Activated T-helper 1 cell treated with anti-CD3 and anti-CD28 coated beads, Interleukin-12 subunit alpha, Interleukin-12 subunit beta, Interleukin-2, Interleukin-4 antibody, amounts not matched to agents 30 ng/mL and 10 ng/mL and 1 ng/mL, durations not matched to agents 14 hours and 24 hours and 36 hours (primary cell): ENCODE data around the gene FSIP2. TPM values are rescaled to one million over a fixed set of nuclear protein-coding genes. Genes with fewer than 3 reads are reported as not detected.
"Not testable (repeated sequence)": the region's sequence is repeated elsewhere in the genome, so short reads cannot be mapped to it uniquely, and the experiment has no call there.

ENCODE experiments used
- DNase-seq: peaks from one replicate; pipeline ENCODE4 v3.0.0; 2021; ENCODE audit warnings: low spot score
- H3K27ac Mint-ChIP-seq: one replicate; pipeline ENCODE4 v1.8.0; 2021; ENCODE audit warnings: mild to moderate bottlenecking, mixed read lengths
- H3K27me3 Mint-ChIP-seq: one replicate; pipeline ENCODE4 v1.8.0; 2022; ENCODE audit warnings: mild to moderate bottlenecking, moderate library complexity, mixed read lengths; ENCODE audit not compliant: insufficient read depth
- H3K36me3 Mint-ChIP-seq: one replicate; pipeline ENCODE4 v1.8.0; 2021; ENCODE audit warnings: low read depth, mixed read lengths
- H3K4me1 Mint-ChIP-seq: one replicate; pipeline ENCODE4 v1.8.0; 2021; ENCODE audit warnings: low read depth, mixed read lengths
- H3K4me3 Mint-ChIP-seq: one replicate; pipeline ENCODE4 v1.8.0; 2021; ENCODE audit warnings: mild to moderate bottlenecking, moderate library complexity, mixed read lengths
- H3K9me3 Mint-ChIP-seq: one replicate; pipeline ENCODE4 v1.8.0; 2021; ENCODE audit warnings: mixed read lengths
- intact Hi-C: fragments of 100-400 bp; cut with micrococcal nuclease; formaldehyde crosslinking; loops from one replicate; pipeline ENCODE4 v1.15.1; 2024
- total RNA-seq: library from RNA; stranded (reverse); gene quantifications from 2 replicates; pipeline ENCODE4 v1.2.3, GENCODE V29; 2022

The FSIP2 gene
- total RNA-seq, 1 donor from 2014 or later = 0.23 TPM

GRCh38 chr2:185825557-185825956 lies 87.0 kb downstream of the FSIP2 start:
- intact Hi-C loops = no loop called here
- H3K36me3 Mint-ChIP-seq = no peaks in the 10 kb centered on the region
- no peak for DNase-seq
- H3K27me3 Mint-ChIP-seq = no peaks in the 10 kb centered on the region
- H3K4me1 Mint-ChIP-seq = no peaks in the 10 kb centered on the region
- no peak overlapping the region for H3K27ac Mint-ChIP-seq
- peaks cover 4% of the 10 kb centered on the region for H3K9me3 Mint-ChIP-seq
- H3K4me3 Mint-ChIP-seq = no peak overlapping the region

- H3K4me1 Mint-ChIP-seq = no peaks in the 10 kb centered on the region
- intact Hi-C loops = no loop called here
- no peak overlapping the region for H3K4me3 Mint-ChIP-seq
- H3K27ac Mint-ChIP-seq = no peak overlapping the region
- no peaks in the 10 kb centered on the region for H3K36me3 Mint-ChIP-seq
- H3K27me3 Mint-ChIP-seq = no peaks in the 10 kb centered on the region
- DNase-seq = no peak
- peaks cover 4% of the 10 kb centered on the region for H3K9me3 Mint-ChIP-seq
These were observed 89.7 kb downstream of the FSIP2 start for GRCh38 chr2:185828326-185828725.

GRCh38 chr2:185833864-185834263 lies 95.3 kb downstream of the FSIP2 start:
- no peak for DNase-seq
- intact Hi-C loops = no loop called here
- peaks cover 10% of the 10 kb centered on the region for H3K9me3 Mint-ChIP-seq
- no peak overlapping the region for H3K4me3 Mint-ChIP-seq
- H3K36me3 Mint-ChIP-seq = no peaks in the 10 kb centered on the region
- H3K27ac Mint-ChIP-seq = no peak overlapping the region
- H3K4me1 Mint-ChIP-seq = no peaks in the 10 kb centered on the region
- no peaks in the 10 kb centered on the region for H3K27me3 Mint-ChIP-seq

GRCh38 chr2:185835974-185836373 lies 97.4 kb downstream of the FSIP2 start:
- Mint-ChIP-seq H3K4me3 (no peak overlapping the region), H3K4me1 (no peaks in the 10 kb centered on the region), H3K36me3 (no peaks in the 10 kb centered on the region), H3K27me3 (no peaks in the 10 kb centered on the region), H3K9me3 (peaks cover 10% of the 10 kb centered on the region), H3K27ac (no peak overlapping the region)
- DNase-seq = no peak
- intact Hi-C loops = no loop called here

GRCh38 chr2:185854885-185855284 lies 116.3 kb downstream of the FSIP2 start:
- Mint-ChIP-seq H3K4me1 (no peaks in the 10 kb centered on the region), H3K27me3 (no peaks in the 10 kb centered on the region), H3K4me3 (no peak overlapping the region), H3K36me3 (no peaks in the 10 kb centered on the region), H3K27ac (no peak overlapping the region), H3K9me3 (peaks cover 8% of the 10 kb centered on the region)
- intact Hi-C loops = no loop called here
- DNase-seq = no peak

- H3K4me3 Mint-ChIP-seq = no peak overlapping the region
- intact Hi-C loops = no loop called here
These were observed 119.1 kb downstream of the FSIP2 start for GRCh38 chr2:185857691-185858090.

GRCh38 chr2:185859506-185859905 lies 120.9 kb downstream of the FSIP2 start:
- intact Hi-C loops = no loop called here
- Mint-ChIP-seq H3K27ac (no peak overlapping the region), H3K4me1 (no peaks in the 10 kb centered on the region), H3K9me3 (peaks cover 13% of the 10 kb centered on the region), H3K4me3 (no peak overlapping the region), H3K27me3 (no peaks in the 10 kb centered on the region), H3K36me3 (no peaks in the 10 kb centered on the region)
- no peak for DNase-seq

More at GRCh38 chr2:185857691-185858090, 119.1 kb downstream of the FSIP2 start:
- H3K27me3 Mint-ChIP-seq = no peaks in the 10 kb centered on the region
- no peaks in the 10 kb centered on the region for H3K36me3 Mint-ChIP-seq
- no peak overlapping the region for H3K27ac Mint-ChIP-seq
- no peaks in the 10 kb centered on the region for H3K4me1 Mint-ChIP-seq
- no peak for DNase-seq
- H3K9me3 Mint-ChIP-seq = peaks cover 8% of the 10 kb centered on the region

- no peaks in the 10 kb centered on the region for H3K27me3 Mint-ChIP-seq
- no peak overlapping the region for H3K4me3 Mint-ChIP-seq
- no peak for DNase-seq
- peaks cover 13% of the 10 kb centered on the region for H3K9me3 Mint-ChIP-seq
- intact Hi-C loops = no loop called here
- no peaks in the 10 kb centered on the region for H3K36me3 Mint-ChIP-seq
- no peaks in the 10 kb centered on the region for H3K4me1 Mint-ChIP-seq
- H3K27ac Mint-ChIP-seq = no peak overlapping the region
These were observed 121.7 kb downstream of the FSIP2 start for GRCh38 chr2:185860321-185860720.

GRCh38 chr2:185862657-185863398 lies 124.2 kb downstream of the FSIP2 start:
- H3K4me1 Mint-ChIP-seq = no peaks in the 10 kb centered on the region
- no peaks in the 10 kb centered on the region for H3K36me3 Mint-ChIP-seq
- H3K9me3 Mint-ChIP-seq = peaks cover 9% of the 10 kb centered on the region
- no peak overlapping the region for H3K27ac Mint-ChIP-seq
- no peak for DNase-seq
- H3K27me3 Mint-ChIP-seq = no peaks in the 10 kb centered on the region
- intact Hi-C loops = no loop called here
- no peak overlapping the region for H3K4me3 Mint-ChIP-seq

GRCh38 chr2:185864468-185865260 lies 126.1 kb downstream of the FSIP2 start:
- H3K9me3 Mint-ChIP-seq, H3K4me1 Mint-ChIP-seq: not testable (repeated sequence)

GRCh38 chr2:185875136-185875931 lies 136.7 kb downstream of the FSIP2 start:
- H3K9me3 Mint-ChIP-seq = no peaks in the 10 kb centered on the region
- intact Hi-C loops = no loop called here
- H3K27me3 Mint-ChIP-seq = no peaks in the 10 kb centered on the region

More at GRCh38 chr2:185864468-185865260, 126.1 kb downstream of the FSIP2 start:
- H3K27me3 Mint-ChIP-seq, DNase-seq, H3K27ac Mint-ChIP-seq, H3K4me3 Mint-ChIP-seq, H3K36me3 Mint-ChIP-seq, intact Hi-C loops: not testable (repeated sequence)

GRCh38 chr2:185876234-185876633 lies 137.6 kb downstream of the FSIP2 start:
- no peaks in the 10 kb centered on the region for H3K9me3 Mint-ChIP-seq
- H3K27me3 Mint-ChIP-seq = no peaks in the 10 kb centered on the region
- no peaks in the 10 kb centered on the region for H3K4me1 Mint-ChIP-seq
- no peaks in the 10 kb centered on the region for H3K36me3 Mint-ChIP-seq
- intact Hi-C loops = no loop called here
- no peak overlapping the region for H3K27ac Mint-ChIP-seq
- H3K4me3 Mint-ChIP-seq = no peak overlapping the region
- DNase-seq = no peak

More at GRCh38 chr2:185875136-185875931, 136.7 kb downstream of the FSIP2 start:
- Mint-ChIP-seq H3K4me3 (no peak overlapping the region), H3K4me1 (no peaks in the 10 kb centered on the region), H3K27ac (no peak overlapping the region), H3K36me3 (no peaks in the 10 kb centered on the region)
- DNase-seq = no peak

- H3K9me3 Mint-ChIP-seq = no peaks in the 10 kb centered on the region
- intact Hi-C loops = no loop called here
- no peaks in the 10 kb centered on the region for H3K36me3 Mint-ChIP-seq
These were observed 141.8 kb downstream of the FSIP2 start for GRCh38 chr2:185880396-185880795.

More at GRCh38 chr2:185880396-185880795, 141.8 kb downstream of the FSIP2 start:
- Mint-ChIP-seq H3K4me1 (no peaks in the 10 kb centered on the region), H3K4me3 (no peak overlapping the region), H3K27me3 (no peaks in the 10 kb centered on the region), H3K27ac (no peak overlapping the region)
- no peak for DNase-seq
